Liver (tissue), 9 donors: Measurements from ENCODE around the gene ZNF543. TPM values are rescaled to one million over a fixed set of nuclear protein-coding genes. Genes with fewer than 3 reads are reported as not detected.

Source experiments
- DNase-seq: peaks from one replicate; pipeline ENCODE4 v3.0.0-alpha.2; 2017; ENCODE audit warnings: low spot score
- H3K27ac ChIP-seq, 2 donors: one replicate each; pipeline ENCODE4 v1.7.0; 2013; ENCODE audit warnings: inconsistent platforms in 2 of 2, low read length in 2 of 2, control low read depth in 1 of 2, low read depth in 1 of 2, mild to moderate bottlenecking in 1 of 2
- H3K27me3 ChIP-seq, 4 donors: one replicate each; pipeline versions ENCODE4 v1.6.1 to v1.7.0; 2013; ENCODE audit warnings: low read length in 3 of 4, inconsistent platforms in 1 of 4, mild to moderate bottlenecking in 1 of 4, moderate library complexity in 1 of 4; ENCODE audit not compliant: control insufficient read depth in 4 of 4, insufficient read depth in 4 of 4
- H3K36me3 ChIP-seq, 4 donors: one replicate each; pipeline versions ENCODE4 v1.6.1 to v1.7.0; 2013; ENCODE audit warnings: low read length in 3 of 4, mild to moderate bottlenecking in 3 of 4, low read depth in 1 of 4, moderate library complexity in 1 of 4; ENCODE audit not compliant: control insufficient read depth in 4 of 4, insufficient read depth in 3 of 4
- H3K4me1 ChIP-seq, 4 donors: one replicate each; pipeline versions ENCODE4 v1.6.1 to v1.7.0; 2013; ENCODE audit warnings: low read length in 3 of 4, mild to moderate bottlenecking in 3 of 4, moderate library complexity in 1 of 4; ENCODE audit not compliant: control insufficient read depth in 4 of 4, insufficient read depth in 4 of 4
- H3K4me3 ChIP-seq, 3 donors: one replicate each; pipeline versions ENCODE4 v1.6.1 to v1.7.0; 2013; ENCODE audit warnings: low read length in 3 of 3, control low read depth in 1 of 3, low read depth in 1 of 3, mild to moderate bottlenecking in 1 of 3
- H3K9ac ChIP-seq, 2 donors: one replicate each; pipeline ENCODE4 v1.7.0; 2013; ENCODE audit warnings: low read length in 2 of 2, mild to moderate bottlenecking in 2 of 2, moderate library complexity in 2 of 2, control low read depth in 1 of 2, low read depth in 1 of 2
- H3K9me3 ChIP-seq, 4 donors: one replicate each; pipeline versions ENCODE4 v1.6.1 to v1.7.0; 2013; ENCODE audit warnings: low read length in 3 of 4; ENCODE audit not compliant: control insufficient read depth in 4 of 4
- ATF3 ChIP-seq: IDR thresholded peaks from 2 replicates; pipeline ENCODE4 v1.6.1; 2016; ENCODE audit warnings: antibody characterized with exemption
- CTCF ChIP-seq: fragments of 150-350 bp; IDR thresholded peaks from 2 replicates; pipeline ENCODE4 v1.5.1; 2017; ENCODE audit warnings: improper control_type of control experiment, low read depth, low read length; ENCODE audit not compliant: missing input control
- EGR1 ChIP-seq, 2 donors: IDR thresholded peaks; 2 replicates each; pipeline ENCODE4 v1.6.1; 2016 to 2018; ENCODE audit warnings: antibody characterized with exemption in 2 of 2, low read depth in 2 of 2
- FOXA1 ChIP-seq: IDR thresholded peaks from 2 replicates; pipeline ENCODE4 v1.6.1; 2016; ENCODE audit warnings: antibody characterized with exemption
- FOXA2 ChIP-seq: IDR thresholded peaks from 2 replicates; pipeline ENCODE4 v1.6.1; 2016; ENCODE audit warnings: antibody characterized with exemption
- GABPA ChIP-seq, 2 donors: IDR thresholded peaks in 1 of 2; conservative IDR thresholded peaks in 1 of 2; 2 replicates each; pipeline ENCODE4 v1.6.1; 2016; ENCODE audit warnings: antibody characterized with exemption in 2 of 2, mild to moderate bottlenecking in 1 of 2, moderate library complexity in 1 of 2
- HNF4A ChIP-seq, 2 donors: conservative IDR thresholded peaks; 2 replicates each; pipeline ENCODE4 v1.6.1; 2016; ENCODE audit warnings: antibody characterized with exemption in 2 of 2, mild to moderate bottlenecking in 2 of 2
- HNF4G ChIP-seq: IDR thresholded peaks from 2 replicates; pipeline ENCODE4 v1.6.1; 2016; ENCODE audit warnings: antibody characterized with exemption
- JUND ChIP-seq, 2 donors: IDR thresholded peaks; 2 replicates each; pipeline ENCODE4 v1.6.1; 2016; ENCODE audit warnings: antibody characterized with exemption in 2 of 2
- MAX ChIP-seq: IDR thresholded peaks from 2 replicates; pipeline ENCODE4 v1.6.1; 2016; ENCODE audit warnings: antibody characterized with exemption
- NR2F2 ChIP-seq: IDR thresholded peaks from 2 replicates; pipeline ENCODE4 v1.6.1; 2016; ENCODE audit warnings: antibody characterized with exemption
- RAD21 ChIP-seq, 2 donors: IDR thresholded peaks; 2 replicates each; pipeline ENCODE4 v1.6.1; 2016; ENCODE audit warnings: antibody characterized with exemption in 2 of 2, mild to moderate bottlenecking in 2 of 2
- REST ChIP-seq: IDR thresholded peaks from 2 replicates; pipeline ENCODE4 v1.6.1; 2016; ENCODE audit warnings: antibody characterized with exemption, mild to moderate bottlenecking
- RXRA ChIP-seq, 2 donors: IDR thresholded peaks; 2 replicates each; pipeline ENCODE4 v1.6.1; 2017 to 2018; ENCODE audit warnings: antibody characterized with exemption in 2 of 2, mild to moderate bottlenecking in 1 of 2
- SP1 ChIP-seq: IDR thresholded peaks from 2 replicates; pipeline ENCODE4 v1.6.1; 2018; ENCODE audit warnings: antibody characterized with exemption, mild to moderate bottlenecking
- TAF1 ChIP-seq: conservative IDR thresholded peaks from 2 replicates; pipeline ENCODE4 v1.6.1; 2016; ENCODE audit warnings: antibody characterized with exemption, mild to moderate bottlenecking
- YY1 ChIP-seq: IDR thresholded peaks from 2 replicates; pipeline ENCODE4 v1.6.1; 2016; ENCODE audit warnings: antibody characterized with exemption, mild to moderate bottlenecking
- ZBTB33 ChIP-seq: IDR thresholded peaks from 2 replicates; pipeline ENCODE4 v1.6.1; 2016; ENCODE audit warnings: antibody characterized with exemption
- WGBS: extraction: QIAGEN DNeasy Blood & Tissue Kit; methylation state at CpG from one replicate; pipeline ENCODE4 v1.1.7; 2013; 5-methylcytosine and 5-hydroxymethylcytosine counted together
- polyA plus RNA-seq, 2 donors: library from polyadenylated mRNA; stranded (reverse) in 1 of 2; unstranded in 1 of 2; fragments of 200-250 nt in 1 of 2; fragments of >200 nt in 1 of 2; fragmentation: Nextera tagmentation in 1 of 2; extraction: Ambion mirVana in 1 of 2; gene quantifications; one replicate each; pipeline versions ENCODE4 v1.2.1 to v1.2.3, GENCODE V29; 2013 to 2015
- total RNA-seq, 2 donors: library from RNA; depleted of rRNA; stranded (reverse); fragments of >200 nt; gene quantifications; one replicate each; pipeline ENCODE4 v1.2.3, GENCODE V29; 2014
- donor health status: healthy.
- donor health status: healthy.
- donor health status: healthy.
- donor health status: healthy.
- donor health status: healthy.

Gene ZNF543
- total and polyA plus RNA-seq, 4 donors = 0.38 to 8.4 (median 2.2) TPM

GRCh38 chr19:57271280-57271679 lies 49.0 kb upstream of the ZNF543 start:
- WGBS = 98% methylated on average over 8 of the region's 8 CpGs
- Histone ChIP-seq H3K4me3 (no peak overlapping the region), H3K27me3 (no peaks in the 10 kb centered on the region), H3K9ac (no peak overlapping the region), H3K36me3 (peaks cover 0 to 7% (median 3%) of the 10 kb centered on the region in 4 donors), H3K27ac (no peak overlapping the region), H3K9me3 (peaks cover 0 to 2% (median 0%) of the 10 kb centered on the region in 4 donors), H3K4me1 (no peaks in the 10 kb centered on the region)
- TF ChIP-seq ZBTB33 (no peak), NR2F2 (no peak), ATF3 (no peak), RXRA (IDR thresholded peaks at IDR 0.05) (no peak)
- no peak for DNase-seq

GRCh38 chr19:57273014-57273413 lies 47.3 kb upstream of the ZNF543 start:
- DNase-seq = no peak
- H3K4me3 ChIP-seq = no peak overlapping the region
- no peaks in the 10 kb centered on the region for H3K27me3 ChIP-seq
- H3K9me3 ChIP-seq = no peaks in the 10 kb centered on the region
- WGBS = 93% methylated on average over 1 of the region's 1 CpG
- H3K9ac ChIP-seq = no peak overlapping the region
- H3K4me1 ChIP-seq = no peaks in the 10 kb centered on the region
- peaks cover 0 to 7% (median 4%) of the 10 kb centered on the region in 4 donors for H3K36me3 ChIP-seq
- TF ChIP-seq RAD21 (IDR thresholded peaks at IDR 0.05) = no peak
- no peak for TF ChIP-seq FOXA2
- TF ChIP-seq ZBTB33 = no peak
- no peak for TF ChIP-seq REST
- TF ChIP-seq EGR1 (IDR thresholded peaks at IDR 0.05; ENCODE audit: low read depth in 2 of 2) = no peak
- no peak for TF ChIP-seq CTCF
- TF ChIP-seq HNF4A (conservative IDR thresholded peaks at IDR 0.05) = no peak
- TF ChIP-seq SP1 = no peak
- no peak for TF ChIP-seq RXRA (IDR thresholded peaks at IDR 0.05)
- no peak for TF ChIP-seq GABPA (IDR thresholded peaks at IDR 0.05 in 1 of 2, conservative IDR thresholded peaks at IDR 0.05 in 1 of 2)
- TF ChIP-seq NR2F2 = no peak
- no peak for TF ChIP-seq TAF1
- no peak for TF ChIP-seq ATF3
- TF ChIP-seq FOXA1 = no peak
- no peak for TF ChIP-seq MAX
- no peak for TF ChIP-seq YY1
- no peak for TF ChIP-seq HNF4G
- TF ChIP-seq JUND (IDR thresholded peaks at IDR 0.05) = no peak
- H3K27ac ChIP-seq = no peak overlapping the region
